GM21526 (cell line): ENCODE data around the gene KRT25.

ENCODE experiments used
- ATAC-seq: cut with Tn5 transposase; IDR thresholded peaks from one replicate; pipeline ENCODE4 v1.9.1; 2021; ENCODE audit warnings: moderate library complexity; ENCODE audit not compliant: unreplicated experiment, low FRiP score

KRT25 gene

GRCh38 chr17:40699371-40699770 is 55.8 kb downstream of the KRT25 start:
- ATAC-seq: no peak
